Lower leg skin (tissue), 3 donors: ENCODE data around the gene PHF3.

Experiments used
- POLR2A ChIP-seq, 2 donors: fragments of 450-650 bp; IDR thresholded peaks; one replicate each; pipeline ENCODE4 v1.6.1; 2016 to 2017; ENCODE audit warnings: antibody characterized with exemption in 2 of 2, mild to moderate bottlenecking in 1 of 2, moderate library complexity in 1 of 2
- TF ChIP-seq, protein P1 (sequence below), 3 donors: fragments of 450-650 bp; IDR thresholded peaks; one replicate each; pipeline ENCODE4 v1.5.1; 2016; ENCODE audit warnings: antibody characterized with exemption in 3 of 3, mild to moderate bottlenecking in 3 of 3, moderate library complexity in 2 of 3

DNA sequence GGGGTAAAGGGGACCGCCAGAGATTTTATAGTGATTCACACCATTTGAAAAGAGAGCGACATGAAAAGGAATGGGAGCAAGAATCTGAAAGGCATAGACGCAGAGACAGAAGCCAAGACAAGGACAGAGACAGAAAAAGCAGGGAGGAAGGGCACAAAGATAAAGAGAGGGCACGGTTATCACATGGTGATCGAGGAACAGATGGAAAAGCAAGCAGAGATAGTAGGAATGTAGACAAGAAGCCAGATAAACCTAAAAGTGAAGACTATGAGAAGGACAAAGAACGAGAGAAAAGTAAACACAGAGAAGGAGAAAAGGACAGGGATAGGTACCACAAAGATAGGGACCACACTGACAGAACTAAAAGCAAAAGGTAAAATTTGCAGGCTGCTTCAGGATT is 77.7 kb downstream of the PHF3 start:
- TF ChIP-seq, protein P1, sequence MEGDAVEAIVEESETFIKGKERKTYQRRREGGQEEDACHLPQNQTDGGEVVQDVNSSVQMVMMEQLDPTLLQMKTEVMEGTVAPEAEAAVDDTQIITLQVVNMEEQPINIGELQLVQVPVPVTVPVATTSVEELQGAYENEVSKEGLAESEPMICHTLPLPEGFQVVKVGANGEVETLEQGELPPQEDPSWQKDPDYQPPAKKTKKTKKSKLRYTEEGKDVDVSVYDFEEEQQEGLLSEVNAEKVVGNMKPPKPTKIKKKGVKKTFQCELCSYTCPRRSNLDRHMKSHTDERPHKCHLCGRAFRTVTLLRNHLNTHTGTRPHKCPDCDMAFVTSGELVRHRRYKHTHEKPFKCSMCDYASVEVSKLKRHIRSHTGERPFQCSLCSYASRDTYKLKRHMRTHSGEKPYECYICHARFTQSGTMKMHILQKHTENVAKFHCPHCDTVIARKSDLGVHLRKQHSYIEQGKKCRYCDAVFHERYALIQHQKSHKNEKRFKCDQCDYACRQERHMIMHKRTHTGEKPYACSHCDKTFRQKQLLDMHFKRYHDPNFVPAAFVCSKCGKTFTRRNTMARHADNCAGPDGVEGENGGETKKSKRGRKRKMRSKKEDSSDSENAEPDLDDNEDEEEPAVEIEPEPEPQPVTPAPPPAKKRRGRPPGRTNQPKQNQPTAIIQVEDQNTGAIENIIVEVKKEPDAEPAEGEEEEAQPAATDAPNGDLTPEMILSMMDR (IDR thresholded peaks at IDR 0.05) = no peak
- TF ChIP-seq POLR2A (IDR thresholded peaks at IDR 0.05) = no peak
